ENCODE data around the gene SENP7.
"Not testable (repeated sequence)": the region's sequence is repeated elsewhere in the genome, so short reads cannot be mapped to it uniquely, and the experiment has no call there.

The SENP7 gene

GRCh38 chr3:101458387-101458786, 54.6 kb downstream of the SENP7 start:
- H3K27me3 ChIP-seq (ENCODE audit: control insufficient read depth in 5 of 5, insufficient read depth in 4 of 5, low read length in 5 of 5), result no peaks in the 10 kb centered on the region
- H3K36me3 ChIP-seq (ENCODE audit: control insufficient read depth in 5 of 5, insufficient read depth in 5 of 5, low read length in 5 of 5), result peaks cover 3 to 12% (median 9%) of the 10 kb centered on the region in 5 donors
- H3K4me1 ChIP-seq (ENCODE audit: control insufficient read depth in 5 of 5, insufficient read depth in 5 of 5, low read length in 5 of 5), result no peaks in the 10 kb centered on the region
- H3K9me3 ChIP-seq (ENCODE audit: control insufficient read depth in 5 of 5, low read length in 5 of 5), result peaks cover 0 to 2% (median 0%) of the 10 kb centered on the region in 5 donors
- H3K9ac ChIP-seq (ENCODE audit: low read length in 5 of 5), result no peak overlapping the region
- no peak overlapping the region for H3K27ac ChIP-seq (ENCODE audit: low read depth, low read length)
- H3K4me3 ChIP-seq (ENCODE audit: low read depth in 1 of 5, low read length in 5 of 5), result no peak overlapping the region

GRCh38 chr3:101454629-101455028, 58.4 kb downstream of the SENP7 start:
- Histone ChIP-seq H3K27me3 (ENCODE audit: control insufficient read depth in 5 of 5, insufficient read depth in 4 of 5, low read length in 5 of 5) (no peaks in the 10 kb centered on the region), H3K36me3 (ENCODE audit: control insufficient read depth in 5 of 5, insufficient read depth in 5 of 5, low read length in 5 of 5) (peaks cover 3 to 12% (median 9%) of the 10 kb centered on the region in 5 donors), H3K27ac (ENCODE audit: low read depth, low read length) (no peak overlapping the region), H3K9me3 (ENCODE audit: control insufficient read depth in 5 of 5, low read length in 5 of 5) (no peaks in the 10 kb centered on the region), H3K9ac (ENCODE audit: low read length in 5 of 5) (no peak overlapping the region), H3K4me1 (ENCODE audit: control insufficient read depth in 5 of 5, insufficient read depth in 5 of 5, low read length in 5 of 5) (no peaks in the 10 kb centered on the region), H3K4me3 (ENCODE audit: low read depth in 1 of 5, low read length in 5 of 5) (no peak overlapping the region)

GRCh38 chr3:101453961-101454360, 59.1 kb downstream of the SENP7 start:
- no peak overlapping the region for H3K9ac ChIP-seq (ENCODE audit: low read length in 5 of 5)
- H3K27ac ChIP-seq (ENCODE audit: low read depth, low read length), result no peak overlapping the region

GRCh38 chr3:101438641-101439040, 74.4 kb downstream of the SENP7 start:
- H3K9me3 ChIP-seq (ENCODE audit: control insufficient read depth in 5 of 5, low read length in 5 of 5); H3K4me1 ChIP-seq (ENCODE audit: control insufficient read depth in 5 of 5, insufficient read depth in 5 of 5, low read length in 5 of 5); H3K4me3 ChIP-seq (ENCODE audit: low read depth in 1 of 5, low read length in 5 of 5); H3K27me3 ChIP-seq (ENCODE audit: control insufficient read depth in 5 of 5, insufficient read depth in 4 of 5, low read length in 5 of 5); H3K27ac ChIP-seq (ENCODE audit: low read depth, low read length); H3K9ac ChIP-seq (ENCODE audit: low read length in 5 of 5); H3K36me3 ChIP-seq (ENCODE audit: control insufficient read depth in 5 of 5, insufficient read depth in 5 of 5, low read length in 5 of 5): not testable (repeated sequence)

More at GRCh38 chr3:101453961-101454360, 59.1 kb downstream of the SENP7 start:
- no peaks in the 10 kb centered on the region for H3K4me1 ChIP-seq (ENCODE audit: control insufficient read depth in 5 of 5, insufficient read depth in 5 of 5, low read length in 5 of 5)
- H3K27me3 ChIP-seq (ENCODE audit: control insufficient read depth in 5 of 5, insufficient read depth in 4 of 5, low read length in 5 of 5), result no peaks in the 10 kb centered on the region
- no peak overlapping the region for H3K4me3 ChIP-seq (ENCODE audit: low read depth in 1 of 5, low read length in 5 of 5)
- no peaks in the 10 kb centered on the region for H3K9me3 ChIP-seq (ENCODE audit: control insufficient read depth in 5 of 5, low read length in 5 of 5)
- peaks cover 3 to 12% (median 9%) of the 10 kb centered on the region in 5 donors for H3K36me3 ChIP-seq (ENCODE audit: control insufficient read depth in 5 of 5, insufficient read depth in 5 of 5, low read length in 5 of 5)

- Histone ChIP-seq H3K4me1 (ENCODE audit: control insufficient read depth in 5 of 5, insufficient read depth in 5 of 5, low read length in 5 of 5) (no peaks in the 10 kb centered on the region), H3K27ac (ENCODE audit: low read depth, low read length) (no peak overlapping the region), H3K4me3 (ENCODE audit: low read depth in 1 of 5, low read length in 5 of 5) (no peak overlapping the region), H3K36me3 (ENCODE audit: control insufficient read depth in 5 of 5, insufficient read depth in 5 of 5, low read length in 5 of 5) (no peaks in the 10 kb centered on the region), H3K9ac (ENCODE audit: low read length in 5 of 5) (no peak overlapping the region), H3K9me3 (ENCODE audit: control insufficient read depth in 5 of 5, low read length in 5 of 5) (peaks cover 0 to 7% (median 4%) of the 10 kb centered on the region in 5 donors), H3K27me3 (ENCODE audit: control insufficient read depth in 5 of 5, insufficient read depth in 4 of 5, low read length in 5 of 5) (no peaks in the 10 kb centered on the region)
Observed at GRCh38 chr3:101433652-101434051, 79.4 kb downstream of the SENP7 start.

- H3K9ac ChIP-seq (ENCODE audit: low read length in 5 of 5), result no peak overlapping the region
- peaks cover 0 to 6% (median 4%) of the 10 kb centered on the region in 5 donors for H3K9me3 ChIP-seq (ENCODE audit: control insufficient read depth in 5 of 5, low read length in 5 of 5)
Observed at GRCh38 chr3:101423984-101424888, 88.8 kb downstream of the SENP7 start.

GRCh38 chr3:101418851-101419250, 94.2 kb downstream of the SENP7 start:
- peaks cover 0 to 9% (median 2%) of the 10 kb centered on the region in 5 donors for H3K36me3 ChIP-seq (ENCODE audit: control insufficient read depth in 5 of 5, insufficient read depth in 5 of 5, low read length in 5 of 5)
- no peaks in the 10 kb centered on the region for H3K27me3 ChIP-seq (ENCODE audit: control insufficient read depth in 5 of 5, insufficient read depth in 4 of 5, low read length in 5 of 5)
- H3K27ac ChIP-seq (ENCODE audit: low read depth, low read length), result no peak overlapping the region
- no peaks in the 10 kb centered on the region for H3K9me3 ChIP-seq (ENCODE audit: control insufficient read depth in 5 of 5, low read length in 5 of 5)
- H3K4me1 ChIP-seq (ENCODE audit: control insufficient read depth in 5 of 5, insufficient read depth in 5 of 5, low read length in 5 of 5), result no peaks in the 10 kb centered on the region
- H3K9ac ChIP-seq (ENCODE audit: low read length in 5 of 5), result no peak overlapping the region
- no peak overlapping the region for H3K4me3 ChIP-seq (ENCODE audit: low read depth in 1 of 5, low read length in 5 of 5)

More at GRCh38 chr3:101423984-101424888, 88.8 kb downstream of the SENP7 start:
- Histone ChIP-seq H3K4me1 (ENCODE audit: control insufficient read depth in 5 of 5, insufficient read depth in 5 of 5, low read length in 5 of 5) (no peaks in the 10 kb centered on the region), H3K27ac (ENCODE audit: low read depth, low read length) (no peak overlapping the region), H3K36me3 (ENCODE audit: control insufficient read depth in 5 of 5, insufficient read depth in 5 of 5, low read length in 5 of 5) (no peaks in the 10 kb centered on the region), H3K4me3 (ENCODE audit: low read depth in 1 of 5, low read length in 5 of 5) (no peak overlapping the region), H3K27me3 (ENCODE audit: control insufficient read depth in 5 of 5, insufficient read depth in 4 of 5, low read length in 5 of 5) (no peaks in the 10 kb centered on the region)

GRCh38 chr3:101414121-101414520, 98.9 kb downstream of the SENP7 start:
- H3K4me1 ChIP-seq (ENCODE audit: control insufficient read depth in 5 of 5, insufficient read depth in 5 of 5, low read length in 5 of 5), result no peaks in the 10 kb centered on the region
- no peak overlapping the region for H3K27ac ChIP-seq (ENCODE audit: low read depth, low read length)
- H3K9ac ChIP-seq (ENCODE audit: low read length in 5 of 5), result no peak overlapping the region
- no peaks in the 10 kb centered on the region for H3K27me3 ChIP-seq (ENCODE audit: control insufficient read depth in 5 of 5, insufficient read depth in 4 of 5, low read length in 5 of 5)
- H3K4me3 ChIP-seq (ENCODE audit: low read depth in 1 of 5, low read length in 5 of 5), result no peak overlapping the region
- H3K9me3 ChIP-seq (ENCODE audit: control insufficient read depth in 5 of 5, low read length in 5 of 5), result peaks cover 0 to 2% (median 0%) of the 10 kb centered on the region in 5 donors
- peaks cover 0 to 9% (median 2%) of the 10 kb centered on the region in 5 donors for H3K36me3 ChIP-seq (ENCODE audit: control insufficient read depth in 5 of 5, insufficient read depth in 5 of 5, low read length in 5 of 5)

GRCh38 chr3:101413656-101414055, 99.4 kb downstream of the SENP7 start:
- no peak overlapping the region for H3K4me3 ChIP-seq (ENCODE audit: low read depth in 1 of 5, low read length in 5 of 5)
- H3K27ac ChIP-seq (ENCODE audit: low read depth, low read length), result no peak overlapping the region
- H3K9me3 ChIP-seq (ENCODE audit: control insufficient read depth in 5 of 5, low read length in 5 of 5), result peaks cover 0 to 4% (median 0%) of the 10 kb centered on the region in 5 donors
- no peaks in the 10 kb centered on the region for H3K27me3 ChIP-seq (ENCODE audit: control insufficient read depth in 5 of 5, insufficient read depth in 4 of 5, low read length in 5 of 5)
- no peak overlapping the region for H3K9ac ChIP-seq (ENCODE audit: low read length in 5 of 5)
- H3K4me1 ChIP-seq (ENCODE audit: control insufficient read depth in 5 of 5, insufficient read depth in 5 of 5, low read length in 5 of 5), result no peaks in the 10 kb centered on the region
- H3K36me3 ChIP-seq (ENCODE audit: control insufficient read depth in 5 of 5, insufficient read depth in 5 of 5, low read length in 5 of 5), result peaks cover 0 to 9% (median 4%) of the 10 kb centered on the region in 5 donors

- H3K4me1 ChIP-seq (ENCODE audit: control insufficient read depth in 5 of 5, insufficient read depth in 5 of 5, low read length in 5 of 5), result no peaks in the 10 kb centered on the region
- H3K4me3 ChIP-seq (ENCODE audit: low read depth in 1 of 5, low read length in 5 of 5), result no peak overlapping the region
- no peak overlapping the region for H3K27ac ChIP-seq (ENCODE audit: low read depth, low read length)
- no peak overlapping the region for H3K9ac ChIP-seq (ENCODE audit: low read length in 5 of 5)
- H3K9me3 ChIP-seq (ENCODE audit: control insufficient read depth in 5 of 5, low read length in 5 of 5), result peaks cover 6 to 28% (median 9%) of the 10 kb centered on the region in 5 donors
- H3K36me3 ChIP-seq (ENCODE audit: control insufficient read depth in 5 of 5, insufficient read depth in 5 of 5, low read length in 5 of 5), result peaks cover 0 to 7% (median 0%) of the 10 kb centered on the region in 5 donors
- no peaks in the 10 kb centered on the region for H3K27me3 ChIP-seq (ENCODE audit: control insufficient read depth in 5 of 5, insufficient read depth in 4 of 5, low read length in 5 of 5)
Observed at GRCh38 chr3:101391413-101391950, 121.5 kb downstream of the SENP7 start.

Measured in subcutaneous abdominal adipose tissue (tissue), 5 donors.